Adipose tissue (tissue), 3 donors: ENCODE measurements around the gene PTCRA. TPM values are rescaled to one million over a fixed set of nuclear protein-coding genes. Genes with fewer than 3 reads are reported as not detected.
"Not testable (repeated sequence)": the region's sequence is repeated elsewhere in the genome, so short reads cannot be mapped to it uniquely, and the experiment has no call there.

Source experiments
- H3K27ac ChIP-seq: one replicate; pipeline ENCODE4 v1.5.1; 2013; ENCODE audit warnings: low read depth, low read length
- WGBS, 3 donors: extraction: QIAGEN DNeasy Blood & Tissue Kit; methylation state at CpG; one replicate each; pipeline ENCODE4 v1.1.7; 2013; 5-methylcytosine and 5-hydroxymethylcytosine counted together
- polyA plus RNA-seq, 3 donors: library from polyadenylated mRNA; stranded (reverse); fragments of 200-250 nt; gene quantifications; one replicate each; pipeline ENCODE4 v1.2.3, GENCODE V29; 2013
- donor health status: healthy with polysubstance abuse.
- donor health status: Bipolar disorder and iron deficiency.
- donor health status: healthy.

PTCRA gene
- polyA plus RNA-seq, 3 donors: 0.15 TPM; not detected in 2

DNA sequence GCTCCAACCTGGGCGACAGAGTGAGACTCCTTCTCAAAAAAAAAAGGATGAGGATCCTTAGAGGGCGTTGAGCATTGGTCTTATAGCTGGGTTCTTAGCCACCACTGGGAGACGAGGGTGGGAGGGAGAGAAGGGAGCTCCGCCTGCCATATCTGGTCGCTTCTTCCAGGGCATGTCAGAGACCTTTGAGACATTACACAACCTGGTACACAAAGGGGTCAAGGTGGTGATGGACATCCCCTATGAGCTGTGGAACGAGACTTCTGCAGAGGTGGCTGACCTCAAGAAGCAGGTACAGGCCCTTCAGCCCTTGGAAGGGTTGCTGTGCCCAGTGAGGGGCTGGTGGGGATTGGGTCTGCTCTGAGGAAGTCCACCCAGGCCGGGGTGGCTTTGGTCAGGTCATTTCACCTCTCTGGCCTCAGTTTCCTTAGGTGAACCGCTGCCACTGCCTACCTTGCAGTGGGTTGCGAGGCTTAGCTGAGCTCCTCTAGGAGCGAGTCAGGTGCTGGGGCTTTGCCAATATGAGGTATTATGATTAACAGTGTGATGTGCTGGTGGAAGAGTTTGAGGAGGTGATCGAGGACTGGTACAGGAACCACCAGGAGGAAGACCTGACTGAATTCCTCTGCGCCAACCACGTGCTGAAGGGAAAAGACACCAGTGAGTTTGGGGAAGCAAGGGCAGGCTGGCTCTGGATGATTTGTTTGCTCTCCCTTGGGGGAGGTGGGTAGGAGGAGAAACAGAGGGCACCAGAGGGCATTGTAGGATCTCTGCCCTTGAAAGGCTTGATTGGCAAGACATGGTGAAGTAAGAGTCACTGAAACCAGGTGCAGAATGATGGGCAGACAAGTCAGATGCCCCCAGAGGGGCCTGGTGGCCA, 21.9 kb downstream of the PTCRA start:
- H3K27ac ChIP-seq: no peak overlapping the region
- 75 to 94% (median 93%) methylated on average over 13 of the region's 13 CpGs for WGBS, 3 donors

DNA sequence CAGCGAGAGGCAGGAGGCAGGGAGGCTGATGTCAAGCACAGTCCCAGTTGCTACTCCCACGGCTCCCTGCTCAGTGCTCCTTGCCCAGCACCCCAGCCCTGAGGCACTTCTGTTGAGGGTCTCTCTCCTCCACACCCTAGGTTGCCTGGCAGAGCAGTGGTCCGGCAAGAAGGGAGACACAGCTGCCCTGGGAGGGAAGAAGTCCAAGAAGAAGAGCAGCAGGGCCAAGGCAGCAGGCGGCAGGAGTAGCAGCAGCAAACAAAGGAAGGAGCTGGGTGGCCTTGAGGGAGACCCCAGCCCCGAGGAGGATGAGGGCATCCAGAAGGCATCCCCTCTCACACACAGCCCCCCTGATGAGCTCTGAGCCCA, 22.6 kb downstream of the PTCRA start:
- H3K27ac ChIP-seq: no peak overlapping the region

DNA sequence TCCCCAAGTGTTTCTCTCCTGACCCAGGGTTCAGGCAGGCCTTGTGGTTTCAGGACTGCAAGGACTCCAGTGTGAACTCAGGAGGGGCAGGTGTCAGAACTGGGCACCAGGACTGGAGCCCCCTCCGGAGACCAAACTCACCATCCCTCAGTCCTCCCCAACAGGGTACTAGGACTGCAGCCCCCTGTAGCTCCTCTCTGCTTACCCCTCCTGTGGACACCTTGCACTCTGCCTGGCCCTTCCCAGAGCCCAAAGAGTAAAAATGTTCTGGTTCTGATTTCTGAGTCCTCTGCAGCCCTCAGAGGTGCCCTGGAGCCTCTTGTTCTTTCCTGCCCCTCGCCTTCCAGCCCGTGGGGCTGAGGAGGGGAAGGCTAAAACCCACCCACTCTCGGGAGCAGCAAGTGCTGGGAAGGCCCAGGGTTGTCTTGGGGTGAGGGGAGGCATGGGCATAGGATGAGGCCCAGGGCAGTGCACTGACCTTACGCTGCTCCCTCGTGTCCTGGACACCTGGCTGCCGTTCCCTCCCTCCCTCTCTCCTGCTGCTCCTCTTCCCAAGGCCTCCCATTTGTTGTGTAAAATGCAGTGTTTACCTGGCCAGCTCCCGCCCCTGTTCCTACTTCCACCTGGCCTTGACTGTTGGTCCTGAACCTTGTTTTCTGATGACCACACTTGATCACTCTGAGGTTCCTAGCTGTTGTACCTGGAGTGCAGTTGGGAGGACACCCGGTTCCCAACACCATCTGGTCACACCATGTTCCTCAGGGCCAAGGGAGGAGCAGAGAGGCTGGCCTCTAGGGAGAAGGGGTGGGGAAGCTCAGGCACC, 23.3 kb downstream of the PTCRA start:
- 43 to 80% (median 76%) methylated on average over 9 of the region's 9 CpGs for WGBS, 3 donors
- no peak overlapping the region for H3K27ac ChIP-seq

More for the DNA sequence above, 22.6 kb downstream of the PTCRA start:
- WGBS, 3 donors: 52 to 81% (median 81%) methylated on average over 5 of the region's 5 CpGs

DNA sequence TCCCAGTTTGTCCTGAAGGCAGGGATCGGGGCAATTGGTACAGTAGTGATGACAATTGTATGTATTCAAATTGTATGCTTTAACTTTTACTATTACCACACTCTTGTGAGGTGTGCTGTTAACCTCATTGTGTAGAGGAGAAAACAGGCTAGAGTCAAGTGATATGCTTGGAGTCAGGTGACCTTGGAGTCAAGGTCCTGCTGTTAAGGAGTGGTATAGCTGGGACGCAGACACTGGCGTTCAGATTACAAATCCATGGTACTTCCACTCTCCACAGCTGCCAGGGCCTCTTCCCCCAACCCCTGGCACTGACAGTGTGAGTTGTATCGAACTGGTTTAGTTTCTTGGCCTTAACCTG, 23.9 kb downstream of the PTCRA start:
- H3K27ac ChIP-seq: no peak overlapping the region
- 38 to 87% (median 79%) methylated on average over 4 of the region's 4 CpGs for WGBS, 3 donors

DNA sequence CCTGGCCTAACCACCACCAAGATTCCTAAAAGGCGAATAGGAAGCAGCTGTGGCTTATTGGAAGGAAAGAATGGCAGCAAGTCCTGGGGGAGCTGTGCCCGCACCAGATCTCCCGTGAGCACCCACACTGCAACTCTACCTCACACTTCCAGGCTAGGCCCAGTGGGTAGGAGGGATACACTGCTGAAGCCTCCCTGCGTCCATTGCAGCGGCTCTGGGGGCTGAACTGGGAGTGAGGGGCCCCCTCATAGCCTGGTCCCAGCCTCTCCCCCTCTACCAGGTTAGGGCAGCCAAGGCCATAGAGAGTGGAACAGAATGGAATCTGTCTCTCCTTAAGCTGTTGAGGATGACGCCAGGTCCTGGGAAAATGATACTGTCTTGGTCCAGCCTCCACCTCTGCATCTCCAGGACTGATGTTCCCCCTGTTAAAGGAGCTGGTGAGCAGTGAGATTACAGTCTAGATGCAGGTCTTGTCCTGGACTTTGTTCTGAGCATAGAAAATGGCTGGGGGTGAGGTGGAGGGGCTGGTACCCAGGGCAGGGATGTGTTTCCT, 24.7 kb downstream of the PTCRA start:
- 91 to 98% (median 95%) methylated on average over 6 of the region's 6 CpGs for WGBS, 3 donors
- no peak overlapping the region for H3K27ac ChIP-seq

DNA sequence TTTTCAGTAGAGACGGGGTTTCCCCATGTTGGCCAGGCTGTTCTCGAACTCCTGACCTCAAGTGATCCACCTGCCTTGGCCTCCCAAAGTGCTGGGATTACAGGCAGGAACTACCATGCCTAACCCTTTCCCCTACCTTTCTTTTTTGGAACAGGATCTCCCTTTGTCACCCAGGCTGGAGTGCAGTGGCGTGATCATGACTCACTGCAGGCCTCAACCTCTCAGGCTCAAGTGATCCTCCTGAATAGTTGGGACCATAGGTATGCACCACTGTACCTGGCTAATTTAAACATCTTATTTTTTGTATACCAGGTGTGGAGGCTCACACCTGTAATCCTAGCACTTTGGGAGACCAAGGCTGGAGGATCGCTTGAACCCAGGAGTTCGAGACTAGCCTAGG, 25.5 kb downstream of the PTCRA start:
- 96 to 100% (median 97%) methylated on average over 5 of the region's 5 CpGs for WGBS, 3 donors
- not testable (repeated sequence) for H3K27ac ChIP-seq

DNA sequence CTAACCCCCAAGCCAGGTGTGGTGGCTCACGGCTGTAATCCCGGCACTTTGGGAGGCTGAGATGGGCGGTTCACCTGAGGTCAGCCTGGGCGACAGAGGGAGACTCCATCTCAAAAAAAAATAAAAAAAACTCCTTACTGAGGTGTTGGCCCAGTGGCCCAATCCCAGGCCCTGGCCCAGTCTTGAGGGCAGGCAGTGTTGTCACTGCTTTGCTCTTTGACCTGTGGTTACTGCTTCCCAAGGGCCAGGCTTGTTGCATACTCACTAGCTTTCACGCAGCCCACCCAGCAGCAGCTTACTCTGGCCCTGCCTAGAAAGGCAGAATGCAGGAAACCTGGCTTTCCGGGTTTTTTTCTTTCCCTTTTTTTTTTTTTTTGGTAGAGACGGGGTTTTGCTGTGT, 26.6 kb downstream of the PTCRA start:
- WGBS, 3 donors: 68 to 77% (median 76%) methylated on average over 7 of the region's 7 CpGs
- no peak overlapping the region for H3K27ac ChIP-seq

DNA sequence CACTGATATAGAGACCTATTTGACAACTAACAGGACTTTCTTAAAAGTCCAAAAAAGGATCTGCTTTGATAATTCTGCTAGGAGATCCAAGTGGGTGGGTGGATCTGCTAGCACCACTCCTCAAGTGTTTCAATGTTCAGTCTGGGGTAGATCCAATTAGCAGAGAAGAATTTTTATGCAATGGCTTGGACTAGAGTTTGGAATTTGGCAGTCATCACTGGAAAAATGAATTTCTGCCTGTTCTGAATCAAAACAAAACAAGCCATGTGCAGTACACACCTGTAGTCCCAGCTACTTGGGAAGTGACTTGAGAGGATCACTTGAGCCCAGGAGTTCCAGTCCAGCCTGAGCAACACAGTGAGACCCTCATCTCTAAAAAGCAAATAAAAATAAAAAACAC, 32.1 kb downstream of the PTCRA start:
- no peak overlapping the region for H3K27ac ChIP-seq

DNA sequence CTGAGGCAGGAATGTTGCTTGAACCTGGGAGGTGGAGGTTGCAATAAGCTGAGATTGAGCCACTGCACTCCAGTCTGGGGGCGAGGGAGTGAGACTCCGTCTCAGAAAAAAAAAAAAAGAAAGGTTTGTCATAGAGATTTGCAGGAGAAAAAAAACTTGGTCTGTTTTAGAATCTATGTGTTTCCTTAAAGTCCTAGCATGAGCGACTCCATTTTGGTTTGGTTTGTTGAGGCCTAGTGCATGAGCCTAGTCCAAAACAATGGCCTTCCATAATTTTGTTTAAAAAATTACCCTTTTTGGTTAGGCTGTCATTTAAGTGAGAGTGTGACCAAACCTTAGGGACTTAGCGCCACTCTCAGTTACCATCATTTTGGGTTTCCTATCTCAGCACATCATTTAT, 36.5 kb downstream of the PTCRA start:
- H3K27ac ChIP-seq: no peak overlapping the region
- WGBS, 3 donors: 92 to 98% (median 95%) methylated on average over 4 of the region's 4 CpGs

DNA sequence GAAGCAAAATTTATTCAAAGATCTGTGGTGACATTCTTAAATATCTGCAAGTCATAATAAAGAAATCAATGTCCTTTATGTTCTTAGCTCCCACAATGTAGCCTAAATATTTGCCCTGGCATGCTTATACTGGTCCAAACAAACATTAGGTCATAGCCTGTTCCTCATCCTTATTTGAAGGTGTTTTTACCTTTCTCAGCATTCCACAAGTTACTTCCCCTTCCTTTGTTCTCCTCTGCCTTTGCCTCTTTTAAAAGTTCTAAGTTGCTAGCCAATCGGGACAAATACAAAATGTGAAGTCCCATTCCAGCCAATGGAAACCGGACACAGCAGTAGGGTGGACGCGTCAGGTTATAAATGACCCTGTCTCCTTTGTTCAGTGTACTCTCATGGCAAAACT, 38.6 kb downstream of the PTCRA start:
- 81 to 89% (median 87%) methylated on average over 4 of the region's 4 CpGs for WGBS, 3 donors
- not testable (repeated sequence) for H3K27ac ChIP-seq

DNA sequence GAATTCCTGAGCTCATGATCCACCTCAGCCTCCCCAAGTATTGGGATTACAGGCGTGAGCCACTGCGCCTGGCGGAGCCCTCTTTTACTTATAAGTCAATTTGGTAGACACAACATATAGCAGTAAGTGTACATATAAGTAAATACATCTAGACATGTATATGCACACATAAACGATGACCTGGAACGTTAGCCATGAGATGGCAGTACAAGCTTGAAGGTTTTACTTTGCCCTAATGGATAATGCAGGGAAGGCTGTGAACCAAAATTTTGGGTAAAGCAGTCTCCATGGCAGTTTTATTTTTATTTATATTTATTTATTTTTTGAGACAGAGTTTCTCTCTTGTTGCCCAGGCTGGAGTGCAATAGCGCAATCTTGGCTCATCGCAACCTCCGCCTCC, 42.3 kb downstream of the PTCRA start:
- 77 to 85% (median 83%) methylated on average over 8 of the region's 8 CpGs for WGBS, 3 donors

DNA sequence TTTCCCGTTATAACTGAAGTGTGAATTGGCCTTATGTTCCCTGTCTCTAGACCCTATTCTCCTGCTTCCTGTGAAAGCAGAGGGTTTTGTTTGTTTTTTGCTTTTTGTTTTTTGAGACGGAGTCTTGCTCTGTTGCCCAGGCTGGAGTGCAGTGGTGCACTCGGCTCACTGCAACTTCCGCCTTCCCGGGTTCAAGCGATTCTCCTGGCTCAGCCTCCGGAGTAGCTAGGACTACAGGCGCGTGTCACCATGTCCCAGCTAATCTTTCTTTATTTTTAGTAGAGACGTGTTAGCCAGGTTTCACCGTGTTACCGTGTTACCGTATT, 44.0 kb downstream of the PTCRA start:
- no peak overlapping the region for H3K27ac ChIP-seq
- 9 to 30% (median 17%) methylated on average over 13 of the region's 13 CpGs for WGBS, 3 donors

More for the DNA sequence above, 42.3 kb downstream of the PTCRA start:
- H3K27ac ChIP-seq: no peak overlapping the region

DNA sequence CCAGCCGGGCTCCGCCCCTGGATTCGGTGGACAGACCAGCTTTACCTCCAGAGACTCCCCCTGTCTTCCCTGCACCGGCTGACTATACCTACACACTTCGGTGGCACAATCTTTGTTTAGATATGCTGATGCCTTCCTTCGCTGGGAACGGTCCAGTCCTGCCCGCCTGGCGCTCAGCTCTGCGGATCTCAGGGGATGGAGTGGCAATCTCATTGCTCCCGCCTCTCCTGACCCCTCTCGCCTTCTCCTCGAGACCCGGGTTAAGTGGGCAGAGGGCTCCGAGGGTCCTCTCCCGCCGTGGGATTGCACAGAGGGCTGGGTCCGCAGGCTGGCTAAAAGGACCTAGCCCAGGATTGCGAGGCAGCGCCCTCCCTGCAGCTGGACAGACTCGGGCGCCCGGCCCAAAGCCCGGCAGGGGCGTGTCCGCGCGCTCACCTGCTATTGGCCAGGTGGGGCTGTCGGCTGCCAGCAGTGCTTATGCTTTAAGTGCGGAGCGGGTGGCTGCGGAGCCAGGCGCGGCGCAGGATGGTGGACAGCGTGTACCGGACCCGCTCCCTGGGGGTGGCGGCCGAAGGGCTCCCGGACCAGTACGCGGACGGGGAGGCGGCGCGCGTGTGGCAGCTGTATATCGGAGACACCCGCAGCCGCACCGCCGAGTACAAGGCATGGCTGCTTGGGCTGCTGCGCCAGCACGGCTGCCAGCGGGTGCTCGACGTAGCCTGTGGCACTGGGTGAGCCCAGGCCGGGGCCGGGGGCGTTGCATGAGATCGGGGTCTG, 44.6 kb downstream of the PTCRA start, which contains the start of gene GNMT:
GNMT (plus strand) TSS at position 512 of the 777 bp plus-strand sequence; CDS start at position 526, 14 bp downstream.
- WGBS, 3 donors: 1 to 3% (median 3%) methylated on average over 53 to 62 of the region's 62 CpGs
- H3K27ac ChIP-seq: no peak within 1 kb of the TSS

DNA sequence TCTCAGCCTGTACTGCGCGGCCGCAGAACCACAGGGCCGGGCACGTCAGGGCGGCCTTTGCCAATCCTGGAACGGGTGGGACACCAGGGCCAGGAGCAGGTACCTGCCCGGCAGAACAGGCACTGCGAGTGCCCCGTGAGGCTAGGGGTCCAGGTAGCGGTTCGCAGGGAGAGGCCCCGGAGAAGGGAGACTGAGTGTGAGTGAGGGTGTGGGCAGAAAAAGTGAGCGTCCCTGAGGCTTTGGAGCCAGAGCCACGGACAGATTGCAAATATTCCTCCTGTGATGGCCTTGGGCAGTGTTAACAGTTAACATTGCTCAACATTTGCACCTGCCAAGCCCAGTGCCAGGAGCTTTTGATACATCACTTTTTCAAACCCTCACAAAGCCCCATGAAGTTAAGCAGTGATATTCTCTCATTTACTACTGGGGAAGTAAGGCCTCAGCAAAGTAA, 45.2 kb downstream of the PTCRA start:
- WGBS, 3 donors: 12 to 32% (median 24%) methylated on average over 14 to 15 of the region's 15 CpGs

DNA sequence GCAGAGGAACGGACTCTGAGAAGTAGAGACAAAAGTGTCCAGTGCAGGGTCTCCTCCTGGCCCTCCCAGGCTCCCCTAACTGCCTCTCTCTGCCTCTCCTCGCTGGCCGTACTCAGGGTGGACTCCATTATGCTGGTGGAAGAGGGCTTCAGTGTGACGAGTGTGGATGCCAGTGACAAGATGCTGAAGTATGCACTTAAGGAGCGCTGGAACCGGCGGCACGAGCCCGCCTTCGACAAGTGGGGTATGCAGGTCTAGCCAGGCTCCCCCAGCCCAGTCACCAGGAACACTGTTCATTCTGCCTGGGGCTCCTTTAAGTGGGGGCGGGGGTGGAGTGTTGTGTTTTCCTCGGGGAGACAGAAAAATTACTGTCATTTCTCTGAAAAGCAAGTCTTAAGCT, 46.2 kb downstream of the PTCRA start:
- H3K27ac ChIP-seq: no peak overlapping the region
- WGBS, 3 donors: 85 to 94% (median 90%) methylated on average over 12 of the region's 12 CpGs

More for the DNA sequence above, 45.2 kb downstream of the PTCRA start:
- H3K27ac ChIP-seq: no peak overlapping the region

DNA sequence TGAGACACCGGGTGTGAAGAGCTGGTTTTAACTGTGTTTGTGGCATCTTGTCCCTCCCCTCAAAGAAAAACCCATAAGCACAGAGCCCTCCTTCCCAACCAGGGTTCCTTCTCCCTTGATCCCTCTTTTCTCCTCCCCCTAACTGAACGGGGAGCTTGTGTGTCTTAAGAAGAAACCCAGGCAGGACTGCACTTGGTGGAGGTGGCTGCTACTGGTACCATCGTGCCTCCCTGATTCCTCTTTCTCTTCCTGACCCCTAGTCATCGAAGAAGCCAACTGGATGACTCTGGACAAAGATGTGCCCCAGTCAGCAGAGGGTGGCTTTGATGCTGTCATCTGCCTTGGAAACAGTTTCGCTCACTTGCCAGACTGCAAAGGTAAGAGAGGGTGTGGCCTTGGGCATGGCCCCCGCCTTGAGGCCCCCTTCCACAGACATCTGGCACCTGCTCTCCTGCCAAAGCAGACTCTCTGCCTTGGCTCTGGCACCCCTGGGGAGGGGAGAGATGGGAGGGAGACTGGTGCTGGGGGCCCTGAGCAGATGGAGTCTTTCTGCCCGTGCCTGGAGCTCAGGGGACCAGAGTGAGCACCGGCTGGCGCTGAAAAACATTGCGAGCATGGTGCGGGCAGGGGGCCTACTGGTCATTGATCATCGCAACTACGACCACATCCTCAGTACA, 46.8 kb downstream of the PTCRA start:
- WGBS, 3 donors: 67 to 91% (median 86%) methylated on average over 13 of the region's 13 CpGs
- H3K27ac ChIP-seq: no peak overlapping the region

DNA sequence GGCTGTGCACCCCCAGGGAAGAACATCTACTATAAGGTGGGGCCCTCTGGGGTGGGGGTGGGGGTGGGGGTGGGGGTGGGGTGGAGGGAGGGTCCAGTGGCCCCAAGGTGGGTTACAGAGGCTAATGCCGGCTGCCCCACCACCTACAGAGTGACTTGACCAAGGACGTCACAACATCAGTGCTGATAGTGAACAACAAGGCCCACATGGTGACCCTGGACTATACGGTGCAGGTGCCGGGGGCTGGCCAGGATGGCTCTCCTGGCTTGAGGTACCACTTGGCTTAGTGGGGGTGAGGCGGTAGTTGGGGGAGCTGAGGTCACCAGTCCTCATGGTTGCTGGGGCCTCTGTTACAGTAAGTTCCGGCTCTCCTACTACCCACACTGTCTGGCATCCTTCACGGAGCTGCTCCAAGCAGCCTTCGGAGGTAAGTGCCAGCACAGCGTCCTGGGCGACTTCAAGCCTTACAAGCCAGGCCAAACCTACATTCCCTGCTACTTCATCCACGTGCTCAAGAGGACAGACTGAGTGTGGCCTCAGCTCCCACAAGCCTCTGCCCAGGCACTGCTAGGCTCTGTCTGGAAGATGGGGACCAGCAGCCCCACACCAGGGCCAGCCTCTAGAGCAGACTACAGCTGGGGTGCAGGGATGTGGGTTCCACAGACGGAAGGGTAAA, 47.5 kb downstream of the PTCRA start:
- H3K27ac ChIP-seq: no peak overlapping the region
- 62 to 87% (median 86%) methylated on average over 12 of the region's 12 CpGs for WGBS, 3 donors
